H1 (cell line): ENCODE measurements around the gene GRIP2. TPM values are rescaled to one million over a fixed set of nuclear protein-coding genes. Genes with fewer than 3 reads are reported as not detected.

Source experiments
- CTCF ChIA-PET: fragments of 300-600 bp; sonication (Branson Sonifier 250); formaldehyde crosslinking; loops from one replicate; lab custom pipeline; 2021; ENCODE audit not compliant: partially characterized antibody; lab: Charles Lee
- POLR2A ChIA-PET: fragments of 300-600 bp; sonication (Branson Sonifier 250); formaldehyde crosslinking; loops from one replicate; lab custom pipeline; 2021; ENCODE audit warnings: inconsistent platforms; ENCODE audit not compliant: partially characterized antibody; lab: Charles Lee
- DNase-seq, 2 experiments: peaks; one replicate each; pipeline versions ENCODE4 v3.0.0 to v3.0.0-alpha.2; 2010 to 2022; ENCODE audit warnings: low spot score in 2 of 2, low read depth in 1 of 2, mixed read lengths in 1 of 2
- FAIRE-seq: peaks from 2 replicates; lab custom pipeline; 2011; peaks lifted over from hg19 to GRCh38; lab: Jason Lieb, UNC
- H2AFZ ChIP-seq: 2 replicates; pipeline ENCODE4 v1.8.1; 2012; ENCODE audit warnings: low read length, inconsistent platforms
- H2AK5ac ChIP-seq: 2 replicates; pipeline ENCODE4 v1.6.1; 2013; ENCODE audit warnings: low read depth, low read length
- H2BK120ac ChIP-seq: replicated peaks from 2 replicates; pipeline ENCODE3; 2013; ENCODE audit warnings: low read depth, low read length, inconsistent platforms
- H2BK12ac ChIP-seq: 2 replicates; pipeline ENCODE4 v1.6.1; 2013; ENCODE audit warnings: low read depth, low read length
- H2BK15ac ChIP-seq: 2 replicates; pipeline ENCODE4 v1.6.1; 2013; ENCODE audit warnings: low read length
- H2BK20ac ChIP-seq: 2 replicates; pipeline ENCODE4 v1.6.1; 2013; ENCODE audit warnings: low read length
- H2BK5ac ChIP-seq: 2 replicates; pipeline ENCODE4 v1.6.1; 2013; ENCODE audit warnings: low read depth, low read length
- H3K14ac ChIP-seq: 2 replicates; pipeline ENCODE4 v1.6.1; 2013; ENCODE audit warnings: inconsistent platforms; ENCODE audit not compliant: insufficient read length
- H3K18ac ChIP-seq: 2 replicates; pipeline ENCODE4 v1.6.1; 2013; ENCODE audit warnings: low read length; ENCODE audit errors: extremely low read depth
- H3K23ac ChIP-seq: 2 replicates; pipeline ENCODE4 v1.6.1; 2013; ENCODE audit warnings: inconsistent platforms; ENCODE audit not compliant: insufficient read length
- H3K23me2 ChIP-seq: 2 replicates; pipeline ENCODE4 v1.6.1; 2013; ENCODE audit warnings: low read depth, low read length
- H3K27ac ChIP-seq: 2 replicates; pipeline ENCODE4 v1.6.1; 2011; ENCODE audit warnings: low read depth, low read length, inconsistent platforms
- H3K27me3 ChIP-seq, 4 experiments: replicated peaks in 1 of 4; 1 replicate in 1 of 4; 2 replicates in 3 of 4; pipeline versions ENCODE4 v1.6.1 to v1.8.1; 2011 to 2013; ENCODE audit warnings: low read length in 3 of 4, mild to moderate bottlenecking in 3 of 4, inconsistent platforms in 2 of 4, mixed read lengths in 2 of 4, moderate library complexity in 1 of 4; ENCODE audit not compliant: control insufficient read depth in 3 of 4, insufficient read depth in 3 of 4; ENCODE audit errors: extremely low read depth in 1 of 4
- H3K36me3 ChIP-seq, 4 experiments: 2 replicates each; pipeline versions ENCODE4 v1.6.1 to v1.8.1; 2011 to 2013; ENCODE audit warnings: mild to moderate bottlenecking in 4 of 4, low read length in 3 of 4, moderate library complexity in 2 of 4, control low read depth in 1 of 4, inconsistent platforms in 1 of 4; ENCODE audit not compliant: insufficient read depth in 4 of 4, control insufficient read depth in 2 of 4
- H3K4ac ChIP-seq: replicated peaks from 2 replicates; pipeline ENCODE3; 2013; ENCODE audit warnings: low read length, low read depth, mixed read lengths, inconsistent platforms; ENCODE audit not compliant: insufficient read length
- H3K4me1 ChIP-seq, 4 experiments: replicated peaks in 1 of 4; 1 replicate in 1 of 4; 2 replicates in 3 of 4; pipeline versions ENCODE4 v1.6.1 to v1.8.1; 2011 to 2013; ENCODE audit warnings: low read length in 3 of 4, inconsistent platforms in 2 of 4, mixed read lengths in 1 of 4; ENCODE audit not compliant: insufficient read depth in 4 of 4, control insufficient read depth in 3 of 4
- H3K4me2 ChIP-seq, 2 experiments: 2 replicates each; pipeline versions ENCODE4 v1.6.1 to v1.8.1; 2011 to 2013; ENCODE audit warnings: low read depth in 2 of 2, low read length in 2 of 2, control low read depth in 1 of 2, inconsistent platforms in 1 of 2, mild to moderate bottlenecking in 1 of 2; ENCODE audit not compliant: insufficient read depth in 1 of 2
- H3K4me3 ChIP-seq, 4 experiments: fragments of 200-600, 300-600 bp in 1 of 4; sonication (generic), shearing (Covaris generic), sonication (Bioruptor Twin) in 1 of 4; 2 replicates each; pipeline versions ENCODE4 v1.5.1 to v1.8.1; 2011 to 2016; ENCODE audit warnings: low read length in 4 of 4, low read depth in 3 of 4, control low read depth in 2 of 4, inconsistent platforms in 2 of 4, mild to moderate bottlenecking in 2 of 4, mixed read lengths in 1 of 4, moderate library complexity in 1 of 4; ENCODE audit not compliant: insufficient read depth in 2 of 4; ENCODE audit errors: extremely low read depth in 1 of 4
- H3K56ac ChIP-seq: replicated peaks from 2 replicates; pipeline ENCODE3; 2013; ENCODE audit warnings: low read depth, mild to moderate bottlenecking, mixed read lengths, low read length, inconsistent platforms; ENCODE audit not compliant: insufficient read length
- H3K79me1 ChIP-seq: 2 replicates; pipeline ENCODE4 v1.6.1; 2013; ENCODE audit warnings: low read depth, low read length, control low read depth
- H3K79me2 ChIP-seq, 2 experiments: 2 replicates each; pipeline versions ENCODE4 v1.6.1 to v1.8.1; 2012 to 2013; ENCODE audit warnings: low read length in 2 of 2, mild to moderate bottlenecking in 2 of 2, inconsistent platforms in 1 of 2; ENCODE audit not compliant: insufficient read depth in 2 of 2, control insufficient read depth in 1 of 2
- H3K9ac ChIP-seq, 4 experiments: replicated peaks in 1 of 4; 1 replicate in 1 of 4; 2 replicates in 3 of 4; pipeline versions ENCODE4 v1.6.1 to v1.8.1; 2011 to 2013; ENCODE audit warnings: low read depth in 3 of 4, low read length in 3 of 4, control low read depth in 2 of 4, mild to moderate bottlenecking in 2 of 4, moderate library complexity in 2 of 4, inconsistent platforms in 1 of 4; ENCODE audit errors: extremely low read depth in 1 of 4
- H3K9me3 ChIP-seq, 2 experiments: 2 replicates each; pipeline versions ENCODE4 v1.6.1 to v1.8.1; 2012 to 2013; ENCODE audit warnings: mild to moderate bottlenecking in 2 of 2, moderate library complexity in 2 of 2, control low read depth in 1 of 2, inconsistent platforms in 1 of 2, low read depth in 1 of 2, low read length in 1 of 2, mixed read lengths in 1 of 2; ENCODE audit not compliant: insufficient read depth in 2 of 2
- H4K20me1 ChIP-seq, 2 experiments: replicated peaks in 1 of 2; 2 replicates each; pipeline versions ENCODE3 to v1.8.1; 2011 to 2013; ENCODE audit warnings: inconsistent platforms in 2 of 2, low read length in 2 of 2, mild to moderate bottlenecking in 1 of 2; ENCODE audit not compliant: insufficient read depth in 2 of 2, control insufficient read depth in 1 of 2
- H4K5ac ChIP-seq: 2 replicates; pipeline ENCODE4 v1.6.1; 2013; ENCODE audit warnings: low read length, low read depth, mixed read lengths, inconsistent platforms; ENCODE audit not compliant: insufficient read length
- H4K8ac ChIP-seq: 2 replicates; pipeline ENCODE4 v1.8.0; 2013; ENCODE audit warnings: mild to moderate bottlenecking, moderate library complexity, low read length, inconsistent platforms; ENCODE audit not compliant: insufficient read depth; ENCODE audit errors: extremely low read depth
- H4K91ac ChIP-seq: replicated peaks from 2 replicates; pipeline ENCODE3; 2013; ENCODE audit warnings: low read length, mixed read lengths, inconsistent platforms; ENCODE audit not compliant: insufficient read length
- BCL11A ChIP-seq, 2 experiments: IDR thresholded peaks; one replicate each; pipeline ENCODE4 v1.6.1; 2011; ENCODE audit warnings: low read depth in 2 of 2, low read length in 2 of 2, mild to moderate bottlenecking in 2 of 2
- BRCA1 ChIP-seq: IDR thresholded peaks from 2 replicates; pipeline ENCODE4 v1.6.1; 2012; ENCODE audit warnings: low read depth, low read length, improper control_type of control experiment
- CBX5 ChIP-seq: fragments of 300-800, 300-1000 bp; sonication (generic); IDR thresholded peaks from 2 replicates; pipeline ENCODE4 v1.7.1; 2016; ENCODE audit warnings: antibody characterized with exemption, low read length, low read depth
- CHD2 ChIP-seq: IDR thresholded peaks from 2 replicates; pipeline ENCODE4 v1.6.1; 2012; ENCODE audit warnings: low read length, improper control_type of control experiment
- MAX ChIP-seq: IDR thresholded peaks from 2 replicates; pipeline ENCODE4 v1.6.1; 2012; ENCODE audit warnings: inconsistent platforms
- NRF1 ChIP-seq: IDR thresholded peaks from 2 replicates; pipeline ENCODE4 v1.6.1; 2011; ENCODE audit warnings: mild to moderate bottlenecking, low read depth, low read length, improper control_type of control experiment
- RAD21 ChIP-seq, 2 experiments: IDR thresholded peaks in 1 of 2; conservative IDR thresholded peaks in 1 of 2; 2 replicates each; pipeline ENCODE4 v1.6.1; 2011; ENCODE audit warnings: low read depth in 2 of 2, low read length in 2 of 2, improper control_type of control experiment in 1 of 2, inconsistent platforms in 1 of 2, mild to moderate bottlenecking in 1 of 2, moderate library complexity in 1 of 2
- SRF ChIP-seq: IDR thresholded peaks from 2 replicates; pipeline ENCODE4 v1.6.1; 2011; ENCODE audit warnings: mild to moderate bottlenecking, low read depth, low read length, moderate library complexity
- YY1 ChIP-seq: IDR thresholded peaks from 2 replicates; pipeline ENCODE4 v1.6.1; 2011; ENCODE audit warnings: low read depth, mild to moderate bottlenecking, low read length
- WGBS, 2 experiments: shearing (Covaris generic) in 1 of 2; methylation state at CpG; one replicate each; pipeline versions ENCODE4 v1.1.6 to v1.1.7; 2013 to 2015; ENCODE audit warnings: low lambda C conversion rate in 2 of 2, mixed read lengths in 2 of 2, inconsistent platforms in 1 of 2, low coverage in 1 of 2, missing lambda C conversion rate in 1 of 2; ENCODE audit not compliant: insufficient replicate concordance in 2 of 2, insufficient coverage in 1 of 2, insufficient read length in 1 of 2; ENCODE audit errors: extremely low coverage in 1 of 2, missing lambda C conversion rate in 1 of 2; 5-methylcytosine and 5-hydroxymethylcytosine counted together
- polyA plus RNA-seq, 7 experiments: library from polyadenylated mRNA; depleted of rRNA in 3 of 7; stranded (reverse) in 5 of 7; unstranded in 2 of 7; fragments of >200 nt in 5 of 7; fragments of 200-250 nt in 2 of 7; gene quantifications; 1 replicate in 5 of 7; 2 replicates in 1 of 7; 4 replicates in 1 of 7; pipeline versions ENCODE4 v1.2.1 to v1.2.3, GENCODE V29; 2011 to 2013; ENCODE audit warnings: missing spikeins in 2 of 7, mixed read lengths in 2 of 7
- total RNA-seq: library from RNA; stranded (reverse); fragmentation: NEBNext Ultra II Directional; extraction: Animal tissue kit (Norgen Biotek cat#: 25700); gene quantifications from 2 replicates; pipeline ENCODE4 v1.2.1, GENCODE V29; 2021
- TF ChIP-seq, protein P1 (sequence below): IDR thresholded peaks from 2 replicates; pipeline ENCODE4 v1.6.1; 2012; ENCODE audit warnings: inconsistent platforms

Gene GRIP2
- total and polyA plus RNA-seq, 2 of the 8 experiments (the other 6 are each of a cell fraction or from before 2014, with no cell fraction given): 2.5 to 6.4 TPM

- WGBS, 2 experiments: 92% methylated on average over 7 of the region's 9 CpGs; no CpG with 5 or more reads in 1 of the 2 experiments
- ChIA-PET POLR2A (interaction anchor here (1.0 to 1.7 kb wide), 3 partner anchors 11 to 23 kb away, joined by 3 read pairs; no protein-coding TSS in a partner anchor), CTCF (interaction anchor here (0.7 to 9.5 kb wide), 9 partner anchors 8 to 76 kb away, joined by 3 to 103 read pairs (median 4); no protein-coding TSS in a partner anchor)
- H3K27me3 ChIP-seq: no peaks in the 10 kb centered on the region
- H3K36me3 ChIP-seq: no peaks in the 10 kb centered on the region
- H3K79me1 ChIP-seq: no peaks in the 10 kb centered on the region
- no peak overlapping the region for H3K4ac ChIP-seq
- H3K23ac ChIP-seq: no peak overlapping the region
- H3K9ac ChIP-seq: no peak overlapping the region
- H3K23me2 ChIP-seq: no peaks in the 10 kb centered on the region; the same call in 1 of the 2 replicates
- H4K20me1 ChIP-seq: no peaks in the 10 kb centered on the region
- no peak overlapping the region for H3K56ac ChIP-seq
- 0 out of 2 replicates have a peak overlapping the region, but pooled peaks have one; percentile 32 for H2BK20ac ChIP-seq
- no peak overlapping the region for H3K14ac ChIP-seq
- no peaks in the 10 kb centered on the region for H3K9me3 ChIP-seq
- peak overlapping the region; percentile 26; the same call in 1 of the 2 replicates for H2AK5ac ChIP-seq
- H2AFZ ChIP-seq: no peak overlapping the region
- no peak overlapping the region for H4K8ac ChIP-seq
- no peak overlapping the region for H3K4me3 ChIP-seq
- no peak overlapping the region for H4K91ac ChIP-seq
- no peak overlapping the region for H3K18ac ChIP-seq
- H2BK15ac ChIP-seq: peak overlapping the region; percentile 74; the same call in 1 of the 2 replicates
- H3K79me2 ChIP-seq: no peaks in the 10 kb centered on the region
- DNase-seq (no peak), FAIRE-seq (no peak)
- H3K27ac ChIP-seq: no peak overlapping the region
- H2BK5ac ChIP-seq: no peak overlapping the region
- no peak overlapping the region for H2BK12ac ChIP-seq
- H3K4me1 ChIP-seq: peaks cover 2 to 9% (median 7%) of the 10 kb centered on the region in 4 experiments
- H4K5ac ChIP-seq: no peak overlapping the region
- H2BK120ac ChIP-seq: no peak overlapping the region
- no peak overlapping the region for H3K4me2 ChIP-seq
- TF ChIP-seq CBX5 (no peak), BRCA1 (no peak), CHD2 (no peak), BCL11A (IDR thresholded peaks at IDR 0.05; ENCODE audit: low read depth in 2 of 2, low read length in 2 of 2) (no peak), RAD21 (IDR thresholded peaks at IDR 0.05 in 1 of 2, conservative IDR thresholded peaks at IDR 0.05 in 1 of 2; ENCODE audit: low read depth in 2 of 2, low read length in 2 of 2) (no peak), NRF1 (no peak), SRF (no peak), YY1 (no peak), MAX (no peak)
- TF ChIP-seq, protein P1, sequence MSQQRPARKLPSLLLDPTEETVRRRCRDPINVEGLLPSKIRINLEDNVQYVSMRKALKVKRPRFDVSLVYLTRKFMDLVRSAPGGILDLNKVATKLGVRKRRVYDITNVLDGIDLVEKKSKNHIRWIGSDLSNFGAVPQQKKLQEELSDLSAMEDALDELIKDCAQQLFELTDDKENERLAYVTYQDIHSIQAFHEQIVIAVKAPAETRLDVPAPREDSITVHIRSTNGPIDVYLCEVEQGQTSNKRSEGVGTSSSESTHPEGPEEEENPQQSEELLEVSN: no peak
Measured at GRCh38 chr3:14524920-14525660, 15.1 kb downstream of the GRIP2 start.
